Measurements from ENCODE around the gene GDF15. TPM values are rescaled to one million over a fixed set of nuclear protein-coding genes. Genes with fewer than 3 reads are reported as not detected.
A peak's percentile ranks its signal among the peaks of the same experiment; 100 is the strongest.
"Not testable (repeated sequence)": the region's sequence is repeated elsewhere in the genome, so short reads cannot be mapped to it uniquely, and the experiment has no call there.

Gene GDF15
- polyA plus RNA-seq, 2 of the 4 experiments (the other 2 are of a cell fraction), result 56.9 to 78.5 TPM

GRCh38 chr19:18401580-18402112, 15.7 kb downstream of the GDF15 start (continued):
- TF ChIP-seq REST (IDR thresholded peaks at IDR 0.05), result no peak
- TF ChIP-seq CHD4 (IDR thresholded peaks at IDR 0.05; ENCODE audit: borderline replicate concordance), result peak; percentile 69; the same call in 1 of the 2 replicates
- no peak for TF ChIP-seq ZFP36 (IDR thresholded peaks at IDR 0.05; ENCODE audit: borderline replicate concordance, partially characterized antibody)
- TF ChIP-seq CBX8 (IDR thresholded peaks at IDR 0.05), result no peak
- no peak for TF ChIP-seq GATA3 (IDR thresholded peaks at IDR 0.05; ENCODE audit: borderline replicate concordance)
- TF ChIP-seq EHMT2 (IDR thresholded peaks at IDR 0.05; ENCODE audit: low read depth), result no peak
- peak; percentile 29 to 34; a peak in 3 of 5 replicates for TF ChIP-seq RAD21 (conservative IDR thresholded peaks at IDR 0.05 in 1 of 2, IDR thresholded peaks at IDR 0.05 in 1 of 2)

- WGBS (ENCODE audit: missing lambda C conversion rate), result 59% methylated on average over 18 of the region's 18 CpGs
- DNase-seq (ENCODE audit: low read depth in 1 of 2, low spot score in 1 of 2); ATAC-seq; H3K9me3 ChIP-seq; POLR2A ChIA-PET; FAIRE-seq; H3K4me3 ChIP-seq: not testable (repeated sequence)
- Histone ChIP-seq H3K27ac (peak overlapping the region; percentile 83 to 91), H3K4me1 (peaks cover 39% of the 10 kb centered on the region), H3K4me2 (peak overlapping the region; percentile 71)
- CTCF ChIA-PET, result interaction anchor here (0.9 to 7.5 kb wide), 5 partner anchors 10 to 123 kb away, joined by 3 to 85 read pairs (median 6); no protein-coding TSS in a partner anchor
These were observed 16.7 kb downstream of the GDF15 start for GRCh38 chr19:18402455-18403248.

GRCh38 chr19:18405754-18406153, 19.8 kb downstream of the GDF15 start:
- not testable (repeated sequence) for ATAC-seq; H3K4me3 ChIP-seq; H3K4me2 ChIP-seq; H3K27ac ChIP-seq; H3K9me3 ChIP-seq; FAIRE-seq; DNase-seq (ENCODE audit: low read depth in 1 of 2, low spot score in 1 of 2)
- ChIA-PET CTCF (interaction anchor here (0.7 to 2.3 kb wide), 4 partner anchors 17 to 86 kb away, joined by 3 to 16 read pairs (median 4); no protein-coding TSS in a partner anchor), POLR2A (interaction anchor here (0.7 kb wide), 1 partner anchor 126 kb away, joined by 4 read pairs; no protein-coding TSS in a partner anchor)
- peaks cover 32% of the 10 kb centered on the region for H3K4me1 ChIP-seq
- WGBS (ENCODE audit: missing lambda C conversion rate), result 89% methylated on average over 11 of the region's 11 CpGs

GRCh38 chr19:18406749-18407148, 20.8 kb downstream of the GDF15 start:
- Histone ChIP-seq H3K4me2 (no peak overlapping the region), H3K4me1 (peaks cover 25% of the 10 kb centered on the region), H3K27ac (no peak overlapping the region; a peak in 1 of 6 replicates), H3K9me3 (no peaks in the 10 kb centered on the region), H3K4me3 (no peak overlapping the region)
- WGBS (ENCODE audit: missing lambda C conversion rate), result 91% methylated on average over 9 of the region's 9 CpGs
- TF ChIP-seq RAD21 (conservative IDR thresholded peaks at IDR 0.05 in 1 of 2, IDR thresholded peaks at IDR 0.05 in 1 of 2), result no peak
- no peak for TF ChIP-seq POLR2A (IDR thresholded peaks at IDR 0.05; ENCODE audit: low read length)
- no peak for TF ChIP-seq PBX3 (IDR thresholded peaks at IDR 0.05)
- no peak for TF ChIP-seq ELK1 (IDR thresholded peaks at IDR 0.05; ENCODE audit: low read depth, low read length)
- TF ChIP-seq EHMT2 (IDR thresholded peaks at IDR 0.05; ENCODE audit: low read depth), result no peak
- no peak for TF ChIP-seq TFCP2L1 (CRISPR knock-in tag; IDR thresholded peaks at IDR 0.05)
- no peak for TF ChIP-seq ESRRA (IDR thresholded peaks at IDR 0.05; ENCODE audit: borderline replicate concordance, low read length)
- TF ChIP-seq FOSB (CRISPR knock-in tag; IDR thresholded peaks at IDR 0.05), result no peak
- TF ChIP-seq E2F6 (IDR thresholded peaks at IDR 0.05; ENCODE audit: borderline replicate concordance, low read depth), result no peak
- POLR2A ChIA-PET, result no interaction called here
- CTCF ChIA-PET, result interaction anchor here (1.0 to 2.3 kb wide), 2 partner anchors 18 to 57 kb away, joined by 4 to 16 read pairs; no protein-coding TSS in a partner anchor
- no peak for DNase-seq (ENCODE audit: low read depth in 1 of 2, low spot score in 1 of 2)
- no peak for FAIRE-seq
- ATAC-seq, result no peak

Data from A549 (cell line).